ENCODE measurements around the gene MCL1.

The MCL1 gene

DNA sequence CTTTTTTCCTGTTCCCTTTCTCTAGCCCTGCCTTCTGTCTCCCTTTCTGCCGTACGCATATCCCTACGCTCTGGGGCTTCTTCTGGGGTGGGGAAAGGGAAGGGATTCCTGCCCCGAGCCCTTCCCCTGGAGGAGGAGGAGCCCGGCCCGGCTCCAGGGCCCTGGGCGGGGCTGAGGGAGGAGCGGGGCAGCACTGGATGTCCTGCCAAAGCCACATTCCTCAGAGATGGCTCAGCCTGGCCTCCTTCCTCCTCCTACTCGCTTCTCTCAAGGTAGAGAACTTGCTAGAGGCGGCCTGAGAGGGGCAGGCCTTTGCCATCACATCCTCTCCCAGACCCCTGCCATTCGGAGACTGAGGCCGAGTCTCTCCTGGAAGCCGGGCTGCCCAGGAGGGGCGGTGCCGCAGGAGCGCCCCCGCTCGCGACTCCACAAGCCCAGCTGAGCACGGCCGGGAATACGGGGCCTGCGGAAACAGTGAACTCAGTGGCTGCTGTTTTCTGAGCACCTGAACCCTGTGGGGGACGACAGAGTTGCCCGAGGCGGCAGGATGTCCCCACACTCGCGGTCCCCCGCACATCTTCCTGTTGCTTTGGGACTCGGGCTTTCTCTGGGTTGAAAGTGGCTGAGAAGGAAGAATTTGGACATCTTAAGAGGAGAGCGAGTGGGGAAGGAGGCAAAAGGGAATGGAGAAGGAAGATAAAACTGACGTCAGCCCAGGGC is 18.0 kb downstream of the MCL1 start:
- H3K9ac ChIP-seq = peak overlapping the region; percentile 58
- peaks cover 27% of the 10 kb centered on the region for H3K79me2 ChIP-seq (ENCODE audit: insufficient read depth, low read depth)
- H4K20me1 ChIP-seq (ENCODE audit: insufficient read depth) = no peaks in the 10 kb centered on the region
- H3K27ac ChIP-seq = peak overlapping the region; percentile 77
- peak overlapping the region; percentile 100 for H3K4me2 ChIP-seq
- peak overlapping the region; percentile 100 for H3K4me3 ChIP-seq (IDR thresholded peaks at IDR 0.05; ENCODE audit: insufficient read depth, low read depth, low read length)
- H3K4me1 ChIP-seq (ENCODE audit: low read depth, poor library complexity, severe bottlenecking) = peaks cover 55% of the 10 kb centered on the region
- TF ChIP-seq, protein P1, sequence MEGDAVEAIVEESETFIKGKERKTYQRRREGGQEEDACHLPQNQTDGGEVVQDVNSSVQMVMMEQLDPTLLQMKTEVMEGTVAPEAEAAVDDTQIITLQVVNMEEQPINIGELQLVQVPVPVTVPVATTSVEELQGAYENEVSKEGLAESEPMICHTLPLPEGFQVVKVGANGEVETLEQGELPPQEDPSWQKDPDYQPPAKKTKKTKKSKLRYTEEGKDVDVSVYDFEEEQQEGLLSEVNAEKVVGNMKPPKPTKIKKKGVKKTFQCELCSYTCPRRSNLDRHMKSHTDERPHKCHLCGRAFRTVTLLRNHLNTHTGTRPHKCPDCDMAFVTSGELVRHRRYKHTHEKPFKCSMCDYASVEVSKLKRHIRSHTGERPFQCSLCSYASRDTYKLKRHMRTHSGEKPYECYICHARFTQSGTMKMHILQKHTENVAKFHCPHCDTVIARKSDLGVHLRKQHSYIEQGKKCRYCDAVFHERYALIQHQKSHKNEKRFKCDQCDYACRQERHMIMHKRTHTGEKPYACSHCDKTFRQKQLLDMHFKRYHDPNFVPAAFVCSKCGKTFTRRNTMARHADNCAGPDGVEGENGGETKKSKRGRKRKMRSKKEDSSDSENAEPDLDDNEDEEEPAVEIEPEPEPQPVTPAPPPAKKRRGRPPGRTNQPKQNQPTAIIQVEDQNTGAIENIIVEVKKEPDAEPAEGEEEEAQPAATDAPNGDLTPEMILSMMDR (conservative IDR thresholded peaks at IDR 0.05; ENCODE audit: low read depth, low read length) = peak; percentile 55; the same call in 1 of the 2 replicates
- no peaks in the 10 kb centered on the region for H3K36me3 ChIP-seq (ENCODE audit: insufficient read depth)
- no peaks in the 10 kb centered on the region for H3K27me3 ChIP-seq (ENCODE audit: insufficient read depth, low read depth)
- H2AFZ ChIP-seq (ENCODE audit: low read depth) = peak overlapping the region; percentile 81

DNA sequence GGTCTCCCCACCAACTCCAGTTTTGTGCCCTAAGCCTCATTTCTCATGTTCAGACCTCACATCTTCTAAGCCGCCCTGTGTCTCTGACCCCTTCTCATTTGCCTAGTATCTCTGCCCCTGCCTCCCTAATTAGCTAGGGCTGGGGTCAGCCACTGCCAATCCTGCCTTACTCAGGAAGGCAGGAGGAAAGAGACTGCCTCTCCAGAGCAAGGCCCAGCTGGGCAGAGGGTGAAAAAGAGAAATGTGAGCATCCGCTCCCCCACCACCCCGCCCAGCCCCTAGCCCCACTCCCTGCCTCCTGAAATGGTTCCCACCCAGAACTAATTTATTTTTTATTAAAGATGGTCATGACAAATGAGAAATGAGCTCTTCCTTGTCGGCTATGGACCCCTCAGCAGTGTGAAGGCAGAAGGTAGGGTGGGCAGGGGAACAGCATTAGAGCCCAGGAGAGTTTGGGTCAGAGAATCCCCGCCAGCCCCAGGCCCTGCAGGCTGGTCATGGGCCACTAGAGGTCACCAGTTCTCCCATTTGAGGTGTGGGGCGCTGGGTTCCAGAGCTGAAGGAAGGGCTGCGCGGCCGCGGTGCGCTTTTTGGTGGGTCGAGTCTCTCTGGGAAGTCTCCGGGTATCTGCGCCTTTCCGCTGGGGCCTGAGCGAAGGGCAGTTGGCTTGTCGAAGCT is 18.7 kb downstream of the MCL1 start:
- Histone ChIP-seq H3K27me3 (ENCODE audit: insufficient read depth, low read depth) (no peaks in the 10 kb centered on the region), H3K36me3 (ENCODE audit: insufficient read depth) (no peaks in the 10 kb centered on the region), H3K4me3 (IDR thresholded peaks at IDR 0.05; ENCODE audit: insufficient read depth, low read depth, low read length) (peak overlapping the region; percentile 100), H4K20me1 (ENCODE audit: insufficient read depth) (no peaks in the 10 kb centered on the region), H3K4me1 (ENCODE audit: low read depth, poor library complexity, severe bottlenecking) (peaks cover 48% of the 10 kb centered on the region), H3K9ac (peak overlapping the region; percentile 58), H3K27ac (peak overlapping the region; percentile 77), H3K79me2 (ENCODE audit: insufficient read depth, low read depth) (peaks cover 20% of the 10 kb centered on the region), H2AFZ (ENCODE audit: low read depth) (peak overlapping the region; percentile 81), H3K4me2 (peak overlapping the region; percentile 100)
- TF ChIP-seq, protein P1 (conservative IDR thresholded peaks at IDR 0.05; ENCODE audit: low read depth, low read length) = peak; percentile 97

DNA sequence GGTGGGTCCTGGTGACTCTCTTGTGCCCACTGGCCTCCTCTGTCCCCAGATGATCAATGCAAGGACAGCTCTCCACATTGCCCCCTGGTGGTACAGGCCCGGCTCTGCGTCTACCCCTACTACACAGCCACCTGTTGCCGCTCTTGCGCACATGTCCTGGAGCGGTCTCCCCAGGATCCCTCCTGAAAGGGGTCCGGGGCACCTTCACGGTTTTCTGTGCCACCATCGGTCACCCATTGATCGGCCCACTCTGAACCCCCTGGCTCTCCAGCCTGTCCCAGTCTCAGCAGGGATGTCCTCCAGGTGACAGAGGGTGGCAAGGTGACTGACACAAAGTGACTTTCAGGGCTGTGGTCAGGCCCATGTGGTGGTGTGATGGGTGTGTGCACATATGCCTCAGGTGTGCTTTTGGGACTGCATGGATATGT is 19.4 kb downstream of the MCL1 start:
- Histone ChIP-seq H3K79me2 (ENCODE audit: insufficient read depth, low read depth) (peaks cover 13% of the 10 kb centered on the region; the same call in 1 of the 2 replicates), H3K9ac (peak overlapping the region; percentile 58; the same call in 1 of the 2 replicates), H3K27me3 (ENCODE audit: insufficient read depth, low read depth) (no peaks in the 10 kb centered on the region), H3K4me3 (IDR thresholded peaks at IDR 0.05; ENCODE audit: insufficient read depth, low read depth, low read length) (no peak overlapping the region), H2AFZ (ENCODE audit: low read depth) (peak overlapping the region; percentile 81), H3K4me1 (ENCODE audit: low read depth, poor library complexity, severe bottlenecking) (peaks cover 41% of the 10 kb centered on the region), H3K27ac (peak overlapping the region; percentile 77), H4K20me1 (ENCODE audit: insufficient read depth) (no peaks in the 10 kb centered on the region), H3K4me2 (peak overlapping the region; percentile 100), H3K36me3 (ENCODE audit: insufficient read depth) (no peaks in the 10 kb centered on the region)
- TF ChIP-seq, protein P1 (conservative IDR thresholded peaks at IDR 0.05; ENCODE audit: low read depth, low read length) = peak; percentile 100

DNA sequence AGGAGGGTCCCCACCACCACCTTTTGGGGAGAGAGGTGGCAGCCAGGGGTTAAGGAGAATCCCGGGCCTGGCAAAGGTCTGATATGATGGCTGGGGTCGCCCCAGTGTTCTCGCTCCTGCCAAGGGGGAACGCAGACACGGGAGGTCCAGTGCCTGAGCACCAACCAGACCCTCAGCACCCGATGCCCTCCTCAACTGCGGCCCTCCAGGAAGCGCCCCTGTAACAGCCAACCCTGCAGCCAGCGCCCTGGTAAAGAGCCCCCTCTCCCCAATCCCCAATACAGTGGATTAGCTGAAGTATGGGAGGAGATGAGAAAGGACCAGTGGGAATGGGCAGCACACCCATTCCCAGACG is 19.8 kb downstream of the MCL1 start:
- Histone ChIP-seq H3K27ac (no peak overlapping the region), H3K9ac (no peak overlapping the region; the same call in 1 of the 2 replicates), H3K4me1 (ENCODE audit: low read depth, poor library complexity, severe bottlenecking) (peaks cover 37% of the 10 kb centered on the region), H2AFZ (ENCODE audit: low read depth) (peak overlapping the region; percentile 81; the same call in 1 of the 2 replicates), H4K20me1 (ENCODE audit: insufficient read depth) (no peaks in the 10 kb centered on the region), H3K79me2 (ENCODE audit: insufficient read depth, low read depth) (peaks cover 9% of the 10 kb centered on the region; the same call in 1 of the 2 replicates), H3K4me2 (peak overlapping the region; percentile 100; the same call in 1 of the 2 replicates), H3K4me3 (IDR thresholded peaks at IDR 0.05; ENCODE audit: insufficient read depth, low read depth, low read length) (no peak overlapping the region), H3K27me3 (ENCODE audit: insufficient read depth, low read depth) (no peaks in the 10 kb centered on the region), H3K36me3 (ENCODE audit: insufficient read depth) (no peaks in the 10 kb centered on the region)
- TF ChIP-seq, protein P1 (conservative IDR thresholded peaks at IDR 0.05; ENCODE audit: low read depth, low read length) = no peak

Data from KMS-11 (cell line).